GM23338 (cell line): ENCODE results near the gene RNF225. TPM values are rescaled to one million over a fixed set of nuclear protein-coding genes. Genes with fewer than 3 reads are reported as not detected.

Experiments
- ATAC-seq: fragments of 200-7000 bp; cut with Tn5 transposase; 3 replicates; pipeline ENCODE4 v1.9.1; 2020
- DNase-seq: peaks from one replicate; pipeline ENCODE4 v3.0.0-alpha.2; 2015; ENCODE audit warnings: low spot score
- H2AFZ ChIP-seq: fragments of 200-600 bp; sonication (generic); 2 replicates; pipeline ENCODE4 v1.8.0; 2016; ENCODE audit warnings: antibody characterized with exemption, mild to moderate bottlenecking, moderate library complexity
- H3F3A ChIP-seq: fragments of 200-600 bp; sonication (generic); replicated peaks from 2 replicates; pipeline ENCODE4 v1.8.0; 2017; ENCODE audit warnings: antibody characterized with exemption, mixed run types, low read depth
- H3K27ac ChIP-seq: fragments of 200-600 bp; sonication (generic); 2 replicates; pipeline ENCODE4 v1.6.1; 2016; ENCODE audit warnings: low read depth
- H3K27me3 ChIP-seq: fragments of 200-600 bp; sonication (generic); 2 replicates; pipeline ENCODE4 v1.8.0; 2016; ENCODE audit warnings: mild to moderate bottlenecking, mixed run types, moderate library complexity; ENCODE audit not compliant: insufficient read depth
- H3K36me3 ChIP-seq: fragments of 200-600 bp; sonication (generic); 2 replicates; pipeline ENCODE4 v1.8.0; 2016; ENCODE audit warnings: mild to moderate bottlenecking; ENCODE audit not compliant: insufficient read depth
- H3K4me1 ChIP-seq: fragments of 200-600 bp; sonication (generic); 2 replicates; pipeline ENCODE4 v1.8.0; 2016; ENCODE audit warnings: mild to moderate bottlenecking, moderate library complexity; ENCODE audit not compliant: insufficient read depth
- H3K4me2 ChIP-seq: fragments of 200-600 bp; sonication (generic); 2 replicates; pipeline ENCODE4 v1.7.1; 2017; ENCODE audit warnings: mixed run types
- H3K4me3 ChIP-seq: fragments of 200-600 bp; sonication (generic); 2 replicates; pipeline ENCODE4 v1.6.1; 2016; ENCODE audit warnings: mixed run types
- H3K79me2 ChIP-seq: fragments of 200-600 bp; sonication (generic); replicated peaks from 2 replicates; pipeline ENCODE4 v1.8.0; 2017; ENCODE audit warnings: mild to moderate bottlenecking; ENCODE audit not compliant: insufficient read depth
- H3K9me2 ChIP-seq: fragments of 200-600 bp; sonication (generic); 2 replicates; pipeline ENCODE4 v1.8.0; 2017; ENCODE audit not compliant: insufficient read depth
- H4K20me1 ChIP-seq: fragments of 200-600 bp; sonication (generic); replicated peaks from 2 replicates; pipeline ENCODE4 v1.8.0; 2017; ENCODE audit warnings: mild to moderate bottlenecking; ENCODE audit not compliant: insufficient read depth
- H3K27ac Mint-ChIP-seq: 2 replicates; pipeline ENCODE4 v1.8.0; 2020; ENCODE audit warnings: inconsistent platforms, mild to moderate bottlenecking, moderate library complexity, mixed read lengths
- H3K27me3 Mint-ChIP-seq: 3 replicates; pipeline ENCODE4 v1.8.0; 2022; ENCODE audit warnings: low read depth, mild to moderate bottlenecking, moderate library complexity, mixed read lengths, inconsistent platforms; ENCODE audit not compliant: insufficient read depth, poor library complexity
- H3K36me3 Mint-ChIP-seq: 3 replicates; pipeline ENCODE4 v1.8.0; 2021; ENCODE audit warnings: low read depth, mild to moderate bottlenecking, inconsistent platforms, moderate library complexity, mixed read lengths
- H3K4me1 Mint-ChIP-seq: 3 replicates; pipeline ENCODE4 v1.8.0; 2020; ENCODE audit warnings: mild to moderate bottlenecking, inconsistent platforms, mixed read lengths
- H3K4me3 Mint-ChIP-seq: 3 replicates; pipeline ENCODE4 v1.8.0; 2021; ENCODE audit warnings: moderate library complexity, mild to moderate bottlenecking, inconsistent platforms, mixed read lengths
- H3K9me3 Mint-ChIP-seq: 3 replicates; pipeline ENCODE4 v1.8.0; 2020; ENCODE audit warnings: moderate library complexity, mild to moderate bottlenecking, inconsistent platforms, mixed read lengths
- CREB1 ChIP-seq: fragments of 250-450 bp; sonication (Bioruptor Pico); IDR thresholded peaks from 2 replicates; pipeline ENCODE4 v1.5.0; 2020; ENCODE audit warnings: low read depth, mild to moderate bottlenecking, moderate library complexity
- CTCF ChIP-seq, 2 experiments: fragments of 200-600 bp in 1 of 2; sonication (generic) in 1 of 2; conservative IDR thresholded peaks; 2 replicates each; pipeline versions ENCODE4 v1.5.1 to v1.6.1; 2016 to 2017; ENCODE audit warnings: antibody characterized with exemption in 2 of 2, low read depth in 2 of 2, mild to moderate bottlenecking in 2 of 2, moderate library complexity in 1 of 2
- ETS1 ChIP-seq: IDR thresholded peaks from 2 replicates; pipeline ENCODE4 v1.6.1; 2016; ENCODE audit warnings: antibody characterized with exemption
- EZH2 ChIP-seq: fragments of 200-600 bp; sonication (generic); IDR thresholded peaks from one replicate; pipeline ENCODE4 v1.8.0; 2017; ENCODE audit warnings: antibody characterized with exemption, mild to moderate bottlenecking, low read depth; ENCODE audit not compliant: unreplicated experiment
- EZH2phosphoT487 ChIP-seq: fragments of 200-600 bp; sonication (generic); IDR thresholded peaks from one replicate; pipeline ENCODE4 v1.8.1; 2018; ENCODE audit warnings: antibody characterized with exemption; ENCODE audit not compliant: unreplicated experiment
- JUNB ChIP-seq: IDR thresholded peaks from one replicate; pipeline ENCODE4 v1.6.1; 2016; ENCODE audit warnings: antibody characterized with exemption; ENCODE audit not compliant: unreplicated experiment
- NANOG ChIP-seq: IDR thresholded peaks from 2 replicates; pipeline ENCODE4 v1.6.1; 2016; ENCODE audit warnings: antibody characterized with exemption, borderline replicate concordance
- REST ChIP-seq: IDR thresholded peaks from one replicate; pipeline ENCODE4 v1.6.1; 2018; ENCODE audit warnings: antibody characterized with exemption; ENCODE audit not compliant: unreplicated experiment
- STAT1 ChIP-seq: IDR thresholded peaks from one replicate; pipeline ENCODE4 v1.6.1; 2016; ENCODE audit warnings: antibody characterized with exemption; ENCODE audit not compliant: unreplicated experiment
- ZNF331 ChIP-seq: fragments of 250-450 bp; sonication (Bioruptor Pico); IDR thresholded peaks from 2 replicates; pipeline ENCODE4 v1.5.0; 2020; ENCODE audit warnings: low read depth, mild to moderate bottlenecking, moderate library complexity
- ZNF462 ChIP-seq: fragments of 250-450 bp; sonication (Bioruptor Pico); IDR thresholded peaks from 2 replicates; pipeline ENCODE4 v1.5.0; 2020; ENCODE audit warnings: mild to moderate bottlenecking, moderate library complexity
- polyA plus RNA-seq: library from polyadenylated mRNA; unstranded; fragments of >200 nt; fragmentation: Nextera tagmentation; extraction: Ambion mirVana; gene quantifications from 2 replicates; pipeline ENCODE4 v1.2.1, GENCODE V29; 2016
- total RNA-seq: library from RNA; depleted of rRNA; stranded (reverse); fragments of >200 nt; shearing (Covaris generic); gene quantifications from 2 replicates; pipeline ENCODE4 v1.2.3, GENCODE V29; 2014

The RNF225 gene
- total and polyA plus RNA-seq, 2 experiments from 2014 or later = 0.87 TPM; not detected in 1

- Histone ChIP-seq H3K27me3 (peaks cover 21% of the 10 kb centered on the region), H3F3A (peaks cover 36% of the 10 kb centered on the region), H3K27ac (no peak overlapping the region), H2AFZ (no peak overlapping the region), H3K9me2 (no peaks in the 10 kb centered on the region), H3K4me3 (no peak overlapping the region), H3K4me2 (no peak overlapping the region), H4K20me1 (peaks cover 8% of the 10 kb centered on the region; the same call in 1 of the 2 replicates), H3K4me1 (peaks cover 5% of the 10 kb centered on the region; the same call in 1 of the 2 replicates), H3K79me2 (no peaks in the 10 kb centered on the region), H3K36me3 (peaks cover 8% of the 10 kb centered on the region; the same call in 1 of the 2 replicates)
- H3K27ac Mint-ChIP-seq = no peak overlapping the region
- H3K27me3 Mint-ChIP-seq = peaks cover 37% of the 10 kb centered on the region
- no peak for ATAC-seq
- no peak overlapping the region for H3K4me3 Mint-ChIP-seq
- H3K36me3 Mint-ChIP-seq = peaks cover 21% of the 10 kb centered on the region
- no peaks in the 10 kb centered on the region; the same call in 2 of the 3 replicates for H3K9me3 Mint-ChIP-seq
- DNase-seq = no peak
- H3K4me1 Mint-ChIP-seq = peaks cover 14% of the 10 kb centered on the region
- TF ChIP-seq ETS1 (no peak), EZH2 (no peak), NANOG (no peak), ZNF331 (no peak), CREB1 (CRISPR knock-in tag) (no peak), ZNF462 (CRISPR knock-in tag) (no peak), EZH2phosphoT487 (no peak), JUNB (no peak), CTCF (conservative IDR thresholded peaks at IDR 0.05; ENCODE audit: low read depth in 2 of 2) (no peak), STAT1 (no peak), REST (no peak)
These were observed 2.6 kb downstream of the RNF225 start for GRCh38 chr19:58398087-58398486.
